Measurements from ENCODE around the gene TMEM59.
"Not testable (repeated sequence)": the region's sequence is repeated elsewhere in the genome, so short reads cannot be mapped to it uniquely, and the experiment has no call there.

Gene TMEM59

DNA sequence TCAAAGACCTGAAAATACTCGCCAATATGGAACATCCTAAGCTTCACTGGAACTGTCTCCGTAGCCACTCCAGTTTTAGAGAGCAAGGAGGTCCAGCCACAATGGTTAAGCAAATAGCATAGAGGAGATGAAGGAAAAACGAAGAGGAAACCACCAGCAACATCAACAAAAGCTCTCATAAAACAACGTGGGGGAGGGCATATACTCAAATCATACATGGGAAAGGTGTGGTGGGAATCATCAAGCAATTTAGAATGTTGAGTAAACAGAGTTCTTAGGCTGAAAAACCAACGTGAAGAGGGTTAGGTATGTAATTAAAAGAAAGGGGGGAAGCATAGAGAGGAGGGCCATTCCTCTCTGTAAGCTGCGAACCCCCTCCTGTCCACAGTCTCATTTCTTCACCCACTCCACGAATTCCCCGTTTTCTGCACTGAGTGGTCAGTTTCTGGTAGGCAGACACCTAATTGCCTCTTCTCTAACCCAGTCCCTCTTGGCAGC, 1.0 kb downstream of the TMEM59 start:
- Histone ChIP-seq H3K4me3 (ENCODE audit: low read depth in 1 of 2, low read length in 2 of 2) (peak overlapping the region; percentile 82 to 85), H3K27ac (ENCODE audit: low read depth, low read length) (peak overlapping the region; percentile 75)

DNA sequence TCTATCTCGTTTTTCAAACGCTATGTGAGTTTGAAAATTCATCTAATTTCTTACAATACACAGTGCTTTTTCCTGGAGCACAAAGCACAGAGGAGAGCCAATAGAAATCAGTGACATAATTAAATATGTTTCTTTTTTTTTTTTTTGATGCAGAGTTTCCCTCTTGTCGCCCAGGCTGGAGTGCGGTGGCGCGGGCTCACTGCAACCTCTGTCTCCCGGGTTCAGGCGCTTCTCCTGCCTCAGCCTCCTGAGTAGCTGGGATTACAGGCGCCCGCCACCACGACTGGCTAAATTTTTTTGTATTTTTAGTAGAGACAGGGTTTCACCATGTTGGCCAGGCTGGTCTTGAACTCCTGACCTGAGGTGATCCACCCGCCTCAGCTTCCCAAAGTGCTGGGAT, 2.6 kb downstream of the TMEM59 start:
- H3K4me3 ChIP-seq (ENCODE audit: low read depth in 1 of 2, low read length in 2 of 2); H3K9me3 ChIP-seq (ENCODE audit: low read length); H3K9ac ChIP-seq (ENCODE audit: low read length); H3K27me3 ChIP-seq (ENCODE audit: control insufficient read depth in 1 of 2, insufficient read depth in 2 of 2, low read length in 2 of 2); H3K36me3 ChIP-seq (ENCODE audit: insufficient read depth, low read length); H3K27ac ChIP-seq (ENCODE audit: low read depth, low read length): not testable (repeated sequence)
- peaks cover 48% of the 10 kb centered on the region for H3K4me1 ChIP-seq (ENCODE audit: insufficient read depth, low read length)

More for the DNA sequence above, 1.0 kb downstream of the TMEM59 start:
- H3K36me3 ChIP-seq (ENCODE audit: insufficient read depth, low read length): no peaks in the 10 kb centered on the region
- H3K4me1 ChIP-seq (ENCODE audit: insufficient read depth, low read length): peaks cover 39% of the 10 kb centered on the region
- no peaks in the 10 kb centered on the region for H3K27me3 ChIP-seq (ENCODE audit: control insufficient read depth in 1 of 2, insufficient read depth in 2 of 2, low read length in 2 of 2)
- peak overlapping the region; percentile 71 for H3K9ac ChIP-seq (ENCODE audit: low read length)
- H3K9me3 ChIP-seq (ENCODE audit: low read length): no peaks in the 10 kb centered on the region

DNA sequence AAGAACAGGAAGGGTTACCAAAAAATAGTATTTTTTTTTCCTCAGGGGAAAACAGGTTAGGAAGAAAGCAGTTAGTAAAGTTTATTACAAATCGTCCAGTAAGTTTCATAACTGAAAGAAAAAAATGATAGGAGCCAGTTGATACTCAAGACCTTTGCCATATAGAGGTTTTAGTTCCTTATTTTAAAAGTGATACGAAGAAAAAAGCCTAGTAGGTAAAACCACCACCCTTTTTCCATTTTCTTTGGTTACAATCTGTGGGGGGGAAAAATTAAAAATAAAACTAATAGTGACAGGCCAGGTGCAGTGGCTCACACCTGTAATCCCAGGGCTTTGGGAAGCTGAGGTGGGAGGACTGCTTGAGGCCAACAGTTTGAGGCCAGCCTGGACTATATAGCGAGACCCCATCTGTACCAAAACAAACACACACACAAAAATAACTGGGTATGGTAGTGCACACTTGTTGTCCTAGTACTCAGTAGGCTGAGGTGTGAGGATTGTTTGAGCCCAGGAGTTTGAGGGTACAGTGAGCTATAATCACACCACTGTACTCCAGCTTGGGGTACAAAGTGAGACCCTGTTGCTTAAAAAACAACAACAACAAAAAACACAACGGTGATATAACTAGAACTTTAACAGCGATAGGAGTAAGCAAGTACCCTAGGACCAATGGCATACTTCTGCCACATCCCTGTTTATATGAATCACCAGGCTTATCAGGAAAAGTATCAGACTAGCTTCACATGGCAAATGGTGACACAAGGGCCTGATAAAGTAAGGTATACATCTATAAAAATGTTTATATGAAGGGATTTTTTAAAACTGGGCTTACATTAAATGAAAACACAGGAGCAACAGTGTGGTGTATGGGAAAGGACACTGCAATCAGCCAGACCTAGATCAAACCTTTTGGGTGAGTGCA, 5.4 kb downstream of the TMEM59 start:
- no peak overlapping the region for H3K27ac ChIP-seq (ENCODE audit: low read depth, low read length)
- H3K36me3 ChIP-seq (ENCODE audit: insufficient read depth, low read length): peaks cover 4% of the 10 kb centered on the region

DNA sequence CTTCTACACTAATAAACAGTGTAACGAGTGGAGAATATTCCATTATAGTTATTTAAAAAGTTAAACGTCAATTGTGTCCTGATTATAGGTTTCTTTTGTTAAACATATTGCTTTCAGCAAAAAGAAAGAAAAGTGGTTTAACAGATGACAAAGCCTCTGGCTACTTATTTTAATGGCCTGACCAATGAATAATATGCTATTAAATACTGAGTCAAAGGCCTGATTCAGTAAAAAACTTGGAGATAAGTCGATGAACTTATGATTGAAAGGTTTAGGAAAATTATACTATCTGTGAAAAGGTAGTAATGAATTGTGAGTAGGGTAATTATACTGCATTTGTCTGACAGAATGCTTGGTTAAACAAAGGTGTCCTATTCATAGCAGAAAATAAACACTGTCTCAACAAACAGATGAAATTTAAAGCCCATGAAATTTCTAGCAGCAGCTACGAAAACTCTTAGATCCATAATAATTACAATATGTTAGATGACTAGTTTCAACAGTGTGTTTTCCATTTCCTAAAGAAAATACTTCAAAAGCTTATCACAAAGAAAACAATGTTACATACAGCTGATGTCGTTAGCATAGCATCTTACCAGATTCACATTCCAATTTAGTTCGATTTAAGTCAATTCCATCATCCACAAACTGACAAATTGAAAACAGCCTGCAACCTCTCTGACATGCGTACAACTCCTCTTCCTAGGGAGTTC, 6.2 kb downstream of the TMEM59 start:
- Histone ChIP-seq H3K4me3 (ENCODE audit: low read depth in 1 of 2, low read length in 2 of 2) (no peak overlapping the region), H3K4me1 (ENCODE audit: insufficient read depth, low read length) (peaks cover 37% of the 10 kb centered on the region)

More for the DNA sequence above, 5.4 kb downstream of the TMEM59 start:
- H3K4me3 ChIP-seq (ENCODE audit: low read depth in 1 of 2, low read length in 2 of 2): no peak overlapping the region
- H3K4me1 ChIP-seq (ENCODE audit: insufficient read depth, low read length): peaks cover 40% of the 10 kb centered on the region
- no peaks in the 10 kb centered on the region for H3K9me3 ChIP-seq (ENCODE audit: low read length)
- H3K27me3 ChIP-seq (ENCODE audit: control insufficient read depth in 1 of 2, insufficient read depth in 2 of 2, low read length in 2 of 2): no peaks in the 10 kb centered on the region
- H3K9ac ChIP-seq (ENCODE audit: low read length): no peak overlapping the region

DNA sequence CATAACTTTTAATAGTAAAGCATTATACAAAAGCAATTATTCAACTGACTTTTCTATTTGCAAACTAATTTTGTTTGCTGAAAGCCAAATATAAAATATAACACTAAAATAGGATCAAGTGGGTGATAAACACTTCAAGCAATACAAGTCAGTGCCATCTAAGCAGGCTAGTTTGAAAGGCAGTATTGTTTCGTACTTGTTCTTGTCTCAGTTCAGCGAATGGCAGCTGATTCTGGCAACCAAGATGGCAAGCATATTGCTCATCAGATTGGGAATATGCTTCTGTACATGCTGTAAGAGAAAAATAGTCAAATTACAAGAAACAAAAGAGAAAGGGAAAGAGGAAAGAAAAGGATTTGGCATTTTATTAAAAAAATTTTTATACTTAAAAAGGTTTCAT, 7.5 kb downstream of the TMEM59 start:
- Histone ChIP-seq H3K36me3 (ENCODE audit: insufficient read depth, low read length) (peaks cover 26% of the 10 kb centered on the region), H3K9me3 (ENCODE audit: low read length) (no peaks in the 10 kb centered on the region), H3K4me3 (ENCODE audit: low read depth in 1 of 2, low read length in 2 of 2) (no peak overlapping the region), H3K9ac (ENCODE audit: low read length) (no peak overlapping the region), H3K4me1 (ENCODE audit: insufficient read depth, low read length) (peaks cover 27% of the 10 kb centered on the region), H3K27ac (ENCODE audit: low read depth, low read length) (no peak overlapping the region), H3K27me3 (ENCODE audit: control insufficient read depth in 1 of 2, insufficient read depth in 2 of 2, low read length in 2 of 2) (no peaks in the 10 kb centered on the region)

More for the DNA sequence above, 6.2 kb downstream of the TMEM59 start:
- no peaks in the 10 kb centered on the region for H3K9me3 ChIP-seq (ENCODE audit: low read length)
- peaks cover 12% of the 10 kb centered on the region for H3K36me3 ChIP-seq (ENCODE audit: insufficient read depth, low read length)
- no peak overlapping the region for H3K9ac ChIP-seq (ENCODE audit: low read length)
- no peaks in the 10 kb centered on the region for H3K27me3 ChIP-seq (ENCODE audit: control insufficient read depth in 1 of 2, insufficient read depth in 2 of 2, low read length in 2 of 2)
- no peak overlapping the region for H3K27ac ChIP-seq (ENCODE audit: low read depth, low read length)

DNA sequence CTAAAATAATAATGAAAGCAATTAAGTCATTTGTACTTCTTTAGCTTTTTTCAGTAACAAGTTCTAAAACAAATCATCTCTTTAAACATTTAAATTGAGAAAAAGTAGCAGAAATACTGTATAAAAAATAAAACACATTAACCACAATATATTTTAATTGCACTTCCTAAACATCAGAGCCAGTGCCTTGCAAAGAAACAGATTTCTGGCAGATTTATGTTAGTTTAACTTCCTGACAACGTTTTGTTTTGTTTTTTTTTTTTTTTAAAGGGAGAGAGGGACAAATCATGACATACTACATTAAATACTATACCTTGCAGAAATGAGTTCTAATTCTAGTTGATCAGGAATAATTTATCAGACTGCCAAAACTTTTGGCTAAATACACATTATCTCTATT, 11.2 kb downstream of the TMEM59 start:
- H3K9ac ChIP-seq (ENCODE audit: low read length): no peak overlapping the region

DNA sequence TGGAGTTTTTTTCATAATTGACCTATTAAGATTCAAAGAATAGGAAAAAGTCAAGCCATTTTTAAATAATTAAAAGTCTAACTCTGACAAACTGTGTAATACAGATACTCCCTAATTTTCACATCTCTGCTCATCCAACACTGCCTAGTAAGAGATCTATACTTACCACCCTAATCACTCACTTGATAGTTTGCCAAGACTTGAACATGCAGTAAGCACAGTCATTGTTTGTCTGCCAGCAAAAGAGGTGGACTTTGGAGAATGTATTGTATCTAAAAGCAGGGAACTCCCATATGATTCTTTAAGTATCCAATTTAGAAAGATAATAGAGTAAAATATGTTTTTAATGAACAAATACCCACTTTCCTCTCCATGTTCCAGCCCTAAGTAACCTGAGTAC, 15.5 kb downstream of the TMEM59 start:
- Histone ChIP-seq H3K27ac (ENCODE audit: low read depth, low read length) (no peak overlapping the region), H3K4me1 (ENCODE audit: insufficient read depth, low read length) (no peaks in the 10 kb centered on the region), H3K36me3 (ENCODE audit: insufficient read depth, low read length) (peaks cover 84% of the 10 kb centered on the region), H3K4me3 (ENCODE audit: low read depth in 1 of 2, low read length in 2 of 2) (no peak overlapping the region), H3K9ac (ENCODE audit: low read length) (no peak overlapping the region), H3K9me3 (ENCODE audit: low read length) (no peaks in the 10 kb centered on the region), H3K27me3 (ENCODE audit: control insufficient read depth in 1 of 2, insufficient read depth in 2 of 2, low read length in 2 of 2) (no peaks in the 10 kb centered on the region)

More for the DNA sequence above, 11.2 kb downstream of the TMEM59 start:
- H3K4me3 ChIP-seq (ENCODE audit: low read depth in 1 of 2, low read length in 2 of 2): no peak overlapping the region
- H3K9me3 ChIP-seq (ENCODE audit: low read length): no peaks in the 10 kb centered on the region
- H3K4me1 ChIP-seq (ENCODE audit: insufficient read depth, low read length): peaks cover 7% of the 10 kb centered on the region
- peaks cover 54% of the 10 kb centered on the region for H3K36me3 ChIP-seq (ENCODE audit: insufficient read depth, low read length)
- no peak overlapping the region for H3K27ac ChIP-seq (ENCODE audit: low read depth, low read length)
- H3K27me3 ChIP-seq (ENCODE audit: control insufficient read depth in 1 of 2, insufficient read depth in 2 of 2, low read length in 2 of 2): no peaks in the 10 kb centered on the region

DNA sequence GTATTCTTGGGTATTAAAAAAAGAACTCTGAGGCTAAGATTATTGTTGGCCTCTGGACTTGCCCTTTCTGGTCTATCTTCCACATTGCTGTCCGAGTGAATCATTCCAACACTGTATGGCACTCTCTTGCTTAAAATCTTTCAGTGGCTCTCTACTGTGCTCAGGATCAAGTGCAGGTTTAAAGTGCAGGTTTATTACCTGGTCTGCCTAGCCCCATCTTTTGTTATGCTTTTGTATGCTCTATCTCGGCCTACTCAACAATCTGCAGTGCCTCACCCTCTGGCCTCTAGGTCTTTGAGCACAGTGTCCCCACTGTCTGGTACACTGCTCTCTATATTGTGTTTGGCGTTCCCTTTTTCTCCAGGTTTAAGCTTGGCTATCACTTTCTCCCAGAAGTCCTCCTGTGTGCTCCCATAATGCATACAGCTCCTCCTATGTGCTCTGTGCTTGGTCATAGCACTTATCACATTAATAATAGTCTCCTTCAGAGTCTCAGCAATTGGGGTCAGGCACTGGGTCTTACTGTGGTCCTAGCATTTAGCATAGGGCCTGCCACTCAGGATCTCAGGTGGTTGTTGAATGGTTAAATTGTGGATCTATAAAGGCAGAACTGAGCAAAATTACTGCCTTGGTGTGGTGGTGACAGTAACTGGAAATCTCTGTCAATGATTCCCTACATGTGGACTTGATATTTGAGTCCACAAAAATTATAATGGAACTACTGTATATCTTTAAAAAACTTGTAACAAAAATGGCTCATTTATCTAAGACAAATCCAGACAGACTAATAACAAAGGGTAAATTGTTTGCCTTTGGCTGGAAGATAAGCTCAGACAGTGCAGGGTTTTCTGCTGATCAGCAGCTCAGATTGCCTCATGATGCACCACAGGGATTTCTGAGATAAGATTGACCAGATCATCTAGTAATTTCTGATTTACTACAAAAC, 24.4 kb downstream of the TMEM59 start:
- Histone ChIP-seq H3K4me3 (ENCODE audit: low read depth in 1 of 2, low read length in 2 of 2) (no peak overlapping the region), H3K9ac (ENCODE audit: low read length) (no peak overlapping the region), H3K27ac (ENCODE audit: low read depth, low read length) (no peak overlapping the region)

DNA sequence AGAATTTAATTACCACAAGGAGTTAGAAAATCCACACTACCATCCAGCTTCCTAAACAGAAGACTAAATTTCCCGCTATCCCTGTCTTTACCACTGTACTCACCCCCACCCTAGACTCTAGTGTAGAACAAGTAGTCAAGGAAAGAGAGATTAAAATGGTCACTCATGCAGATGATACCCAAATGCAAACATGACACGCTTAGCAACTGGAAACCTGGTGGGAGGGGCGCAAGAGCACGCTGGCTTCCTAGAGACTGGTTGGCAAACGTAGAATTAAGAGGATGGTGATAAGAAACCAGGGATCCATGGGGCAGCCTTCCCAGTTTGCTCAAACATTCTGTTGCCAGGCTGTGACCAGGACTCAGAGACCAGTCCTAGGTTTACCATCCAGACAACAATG, 25.2 kb downstream of the TMEM59 start:
- no peak overlapping the region for H3K9ac ChIP-seq (ENCODE audit: low read length)
- no peaks in the 10 kb centered on the region for H3K4me1 ChIP-seq (ENCODE audit: insufficient read depth, low read length)
- H3K27ac ChIP-seq (ENCODE audit: low read depth, low read length): no peak overlapping the region
- H3K4me3 ChIP-seq (ENCODE audit: low read depth in 1 of 2, low read length in 2 of 2): no peak overlapping the region
- peaks cover 26% of the 10 kb centered on the region for H3K36me3 ChIP-seq (ENCODE audit: insufficient read depth, low read length)
- no peaks in the 10 kb centered on the region for H3K9me3 ChIP-seq (ENCODE audit: low read length)
- no peaks in the 10 kb centered on the region for H3K27me3 ChIP-seq (ENCODE audit: control insufficient read depth in 1 of 2, insufficient read depth in 2 of 2, low read length in 2 of 2)

More for the DNA sequence above, 24.4 kb downstream of the TMEM59 start:
- H3K4me1 ChIP-seq (ENCODE audit: insufficient read depth, low read length): no peaks in the 10 kb centered on the region
- no peaks in the 10 kb centered on the region for H3K9me3 ChIP-seq (ENCODE audit: low read length)
- peaks cover 32% of the 10 kb centered on the region for H3K36me3 ChIP-seq (ENCODE audit: insufficient read depth, low read length)
- no peaks in the 10 kb centered on the region for H3K27me3 ChIP-seq (ENCODE audit: control insufficient read depth in 1 of 2, insufficient read depth in 2 of 2, low read length in 2 of 2)

DNA sequence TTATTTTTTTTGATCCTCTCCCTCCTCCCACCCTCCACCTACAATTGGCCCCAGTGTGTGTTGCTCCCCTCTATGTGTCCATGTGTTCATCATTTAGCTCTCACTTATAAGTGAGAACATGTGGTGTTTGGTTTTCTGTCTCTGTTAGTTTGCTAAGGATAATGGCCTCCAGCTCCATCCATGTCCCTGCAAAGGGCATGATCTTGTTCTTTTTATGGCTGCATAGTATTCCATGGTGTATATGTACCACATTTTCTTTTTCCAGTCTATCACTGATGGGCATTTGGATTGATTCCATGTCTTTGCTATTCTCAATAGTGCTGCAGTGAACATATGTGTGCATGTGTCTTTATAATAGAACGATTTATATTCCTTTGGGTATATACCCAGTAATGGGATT, 28.2 kb downstream of the TMEM59 start:
- not testable (repeated sequence) for H3K4me3 ChIP-seq (ENCODE audit: low read depth in 1 of 2, low read length in 2 of 2)

DNA sequence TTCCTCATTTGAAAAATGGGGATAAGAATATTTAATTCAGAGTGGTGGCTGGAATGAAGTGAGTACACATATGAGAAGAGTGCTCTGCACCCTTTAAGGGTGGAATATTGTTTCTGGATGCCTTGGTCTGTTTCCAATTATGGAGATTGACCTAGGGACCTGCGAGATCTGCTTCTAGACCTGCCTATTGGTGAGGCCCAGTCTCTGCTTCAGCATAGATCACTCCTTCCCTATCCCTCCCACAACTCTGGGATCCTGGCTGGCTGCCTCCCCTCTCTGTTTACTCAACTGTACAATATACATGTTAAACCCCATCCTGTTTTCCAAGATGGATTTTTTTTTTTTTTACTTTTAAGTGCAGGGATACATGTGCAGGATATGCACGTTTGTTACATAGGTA, 28.6 kb downstream of the TMEM59 start:
- no peak overlapping the region for H3K27ac ChIP-seq (ENCODE audit: low read depth, low read length)
- no peaks in the 10 kb centered on the region for H3K36me3 ChIP-seq (ENCODE audit: insufficient read depth, low read length)
- no peaks in the 10 kb centered on the region for H3K27me3 ChIP-seq (ENCODE audit: control insufficient read depth in 1 of 2, insufficient read depth in 2 of 2, low read length in 2 of 2)
- H3K4me3 ChIP-seq (ENCODE audit: low read depth in 1 of 2, low read length in 2 of 2): no peak overlapping the region
- H3K9me3 ChIP-seq (ENCODE audit: low read length): no peaks in the 10 kb centered on the region
- H3K4me1 ChIP-seq (ENCODE audit: insufficient read depth, low read length): no peaks in the 10 kb centered on the region
- H3K9ac ChIP-seq (ENCODE audit: low read length): no peak overlapping the region

More for the DNA sequence above, 28.2 kb downstream of the TMEM59 start:
- H3K27ac ChIP-seq (ENCODE audit: low read depth, low read length); H3K4me1 ChIP-seq (ENCODE audit: insufficient read depth, low read length); H3K27me3 ChIP-seq (ENCODE audit: control insufficient read depth in 1 of 2, insufficient read depth in 2 of 2, low read length in 2 of 2); H3K36me3 ChIP-seq (ENCODE audit: insufficient read depth, low read length); H3K9me3 ChIP-seq (ENCODE audit: low read length); H3K9ac ChIP-seq (ENCODE audit: low read length): not testable (repeated sequence)
